ENCODE data around the gene ADAMTS1. TPM values are rescaled to one million over a fixed set of nuclear protein-coding genes. Genes with fewer than 3 reads are reported as not detected.

The ADAMTS1 gene
- total and polyA plus RNA-seq, 2 donors (not counting 3 experiments of a cell fraction or from before 2014, with no cell fraction given) = 15.4 to 16.3 TPM

DNA sequence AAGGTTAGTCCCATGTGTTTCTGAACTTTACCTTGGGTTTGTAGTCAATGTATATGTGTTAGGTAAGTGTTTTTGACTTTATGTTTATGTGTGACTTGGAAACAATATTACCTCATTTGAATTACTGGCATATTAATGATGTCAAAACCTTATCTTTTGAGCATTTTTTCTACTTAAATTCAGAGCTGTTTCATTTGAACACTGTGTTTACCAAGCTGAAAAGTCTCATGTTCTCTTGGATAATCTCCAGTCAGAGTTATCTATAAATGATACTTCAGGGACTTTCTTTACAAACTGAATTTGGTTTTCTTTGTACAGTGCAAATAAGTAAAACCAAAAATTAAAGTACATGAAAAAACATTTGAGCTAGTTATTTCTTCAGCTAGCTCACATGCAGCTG lies 30.0 kb downstream of the ADAMTS1 start:
- no peak for TF ChIP-seq EZH2 (IDR thresholded peaks at IDR 0.05; ENCODE audit: borderline replicate concordance, low read depth, low read length, severe bottlenecking)
- TF ChIP-seq, protein P1, sequence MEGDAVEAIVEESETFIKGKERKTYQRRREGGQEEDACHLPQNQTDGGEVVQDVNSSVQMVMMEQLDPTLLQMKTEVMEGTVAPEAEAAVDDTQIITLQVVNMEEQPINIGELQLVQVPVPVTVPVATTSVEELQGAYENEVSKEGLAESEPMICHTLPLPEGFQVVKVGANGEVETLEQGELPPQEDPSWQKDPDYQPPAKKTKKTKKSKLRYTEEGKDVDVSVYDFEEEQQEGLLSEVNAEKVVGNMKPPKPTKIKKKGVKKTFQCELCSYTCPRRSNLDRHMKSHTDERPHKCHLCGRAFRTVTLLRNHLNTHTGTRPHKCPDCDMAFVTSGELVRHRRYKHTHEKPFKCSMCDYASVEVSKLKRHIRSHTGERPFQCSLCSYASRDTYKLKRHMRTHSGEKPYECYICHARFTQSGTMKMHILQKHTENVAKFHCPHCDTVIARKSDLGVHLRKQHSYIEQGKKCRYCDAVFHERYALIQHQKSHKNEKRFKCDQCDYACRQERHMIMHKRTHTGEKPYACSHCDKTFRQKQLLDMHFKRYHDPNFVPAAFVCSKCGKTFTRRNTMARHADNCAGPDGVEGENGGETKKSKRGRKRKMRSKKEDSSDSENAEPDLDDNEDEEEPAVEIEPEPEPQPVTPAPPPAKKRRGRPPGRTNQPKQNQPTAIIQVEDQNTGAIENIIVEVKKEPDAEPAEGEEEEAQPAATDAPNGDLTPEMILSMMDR (IDR thresholded peaks at IDR 0.05; ENCODE audit: extremely low read depth in 1 of 2, insufficient read depth in 1 of 2, low read depth in 1 of 2, low read length in 2 of 2) = no peak
- no peak overlapping the region for H3K27ac ChIP-seq (ENCODE audit: insufficient read depth, low read depth, low read length)
- no peaks in the 10 kb centered on the region for H3K4me1 ChIP-seq (ENCODE audit: control insufficient read depth, extremely low read depth, insufficient read depth, low read length)
- FAIRE-seq (peak; percentile 26), DNase-seq (ENCODE audit: low read depth, low spot score) (no peak)
- no peak overlapping the region for H3K9ac ChIP-seq (replicated peaks; ENCODE audit: extremely low read depth, insufficient read depth, low read length)
- H4K20me1 ChIP-seq (replicated peaks; ENCODE audit: control insufficient read depth, extremely low read depth, insufficient read depth, low read length) = no peaks in the 10 kb centered on the region
- CTCF ChIA-PET = interaction anchor here (0.9 to 3.2 kb wide), 14 partner anchors 10 to 1930 kb away, joined by 3 to 43 read pairs (median 6); partner anchors contain the start of gene ADAMTS1
- no peaks in the 10 kb centered on the region for H3K79me2 ChIP-seq (ENCODE audit: control insufficient read depth, insufficient read depth, low read length)
- H2AFZ ChIP-seq (ENCODE audit: low read depth, low read length) = no peak overlapping the region
- H3K9me1 ChIP-seq (replicated peaks; ENCODE audit: control insufficient read depth, extremely low read depth, insufficient read depth, low read length) = no peaks in the 10 kb centered on the region
- H3K27me3 ChIP-seq (ENCODE audit: control insufficient read depth in 2 of 2, insufficient read depth in 2 of 2, low read length in 2 of 2) = peaks cover 1 to 2% of the 10 kb centered on the region in 2 experiments
- dilution Hi-C loops (cut with MboI; ENCODE audit: extremely low pct_ligation_motif_present, low sequenced_read_pairs) (no loop called here), intact Hi-C loops (cut with micrococcal nuclease) (loop anchor here (5.0 kb wide), 1 partner anchor 38 kb away; no protein-coding TSS in a partner anchor)
- no peak overlapping the region for H3K4me3 ChIP-seq (replicated peaks in 1 of 3; ENCODE audit: insufficient read depth in 1 of 3, low read depth in 1 of 3, low read length in 3 of 3)
- POLR2A ChIA-PET = no interaction called here
- no peaks in the 10 kb centered on the region for H3K9me3 ChIP-seq (replicated peaks; ENCODE audit: control insufficient read depth, insufficient read depth, low read length)
- no peaks in the 10 kb centered on the region for H3K36me3 ChIP-seq (ENCODE audit: control insufficient read depth in 2 of 2, extremely low read depth in 1 of 2, insufficient read depth in 2 of 2, low read length in 2 of 2)
- H3K4me2 ChIP-seq (ENCODE audit: insufficient read depth, low read length) = no peak overlapping the region
- BruUV-seq (replicated peaks) = no TSS peak

GRCh38 chr21:26814386-26814785 lies 30.8 kb downstream of the ADAMTS1 start:
- FAIRE-seq = no peak
- no peak overlapping the region for H3K27ac ChIP-seq (ENCODE audit: insufficient read depth, low read depth, low read length)

More at GRCh38 chr21:26814386-26814785, 30.8 kb downstream of the ADAMTS1 start:
- H3K4me2 ChIP-seq (ENCODE audit: insufficient read depth, low read length) = no peak overlapping the region
- H2AFZ ChIP-seq (ENCODE audit: low read depth, low read length) = no peak overlapping the region
- no peaks in the 10 kb centered on the region for H3K79me2 ChIP-seq (ENCODE audit: control insufficient read depth, insufficient read depth, low read length)
- BruUV-seq (replicated peaks) = no TSS peak
- no peak for DNase-seq (ENCODE audit: low read depth, low spot score)
- H3K36me3 ChIP-seq (ENCODE audit: control insufficient read depth in 2 of 2, extremely low read depth in 1 of 2, insufficient read depth in 2 of 2, low read length in 2 of 2) = no peaks in the 10 kb centered on the region
- no peaks in the 10 kb centered on the region for H4K20me1 ChIP-seq (replicated peaks; ENCODE audit: control insufficient read depth, extremely low read depth, insufficient read depth, low read length)
- H3K9ac ChIP-seq (replicated peaks; ENCODE audit: extremely low read depth, insufficient read depth, low read length) = no peak overlapping the region
- intact Hi-C loops (cut with micrococcal nuclease) (no loop called here), dilution Hi-C loops (cut with MboI; ENCODE audit: extremely low pct_ligation_motif_present, low sequenced_read_pairs) (no loop called here)
- H3K27me3 ChIP-seq (ENCODE audit: control insufficient read depth in 2 of 2, insufficient read depth in 2 of 2, low read length in 2 of 2) = peaks cover 2% of the 10 kb centered on the region in 2 experiments
- TF ChIP-seq FOS (IDR thresholded peaks at IDR 0.05; ENCODE audit: borderline replicate concordance, insufficient read depth, low read length) = no peak
- no peak overlapping the region for H3K4me3 ChIP-seq (replicated peaks in 1 of 3; ENCODE audit: insufficient read depth in 1 of 3, low read depth in 1 of 3, low read length in 3 of 3)
- H3K9me1 ChIP-seq (replicated peaks; ENCODE audit: control insufficient read depth, extremely low read depth, insufficient read depth, low read length) = no peaks in the 10 kb centered on the region
- H3K9me3 ChIP-seq (replicated peaks; ENCODE audit: control insufficient read depth, insufficient read depth, low read length) = no peaks in the 10 kb centered on the region
- CTCF ChIA-PET = interaction anchor here (2.8 to 3.2 kb wide), 2 partner anchors 31 to 1931 kb away, joined by 23 to 30 read pairs; partner anchors contain the start of gene ADAMTS1
- H3K4me1 ChIP-seq (ENCODE audit: control insufficient read depth, extremely low read depth, insufficient read depth, low read length) = no peaks in the 10 kb centered on the region
- POLR2A ChIA-PET = no interaction called here

Measured in endothelial cell of umbilical vein (primary cell).